Stimulated activated CD8-positive, alpha-beta memory T cell treated with anti-CD3 and anti-CD28 coated beads, Interleukin-7, amount 100 ng/mL, for 4 hours (primary cell): ENCODE results near the gene NAALADL2.
"Not testable (repeated sequence)": the region's sequence is repeated elsewhere in the genome, so short reads cannot be mapped to it uniquely, and the experiment has no call there.

Source experiments
- DNase-seq, 2 donors: peaks; one replicate each; pipeline ENCODE4 v3.0.0-alpha.2; 2020; ENCODE audit warnings: low read depth in 2 of 2

The NAALADL2 gene

GRCh38 chr3:175746308-175746707, 887.2 kb downstream of the NAALADL2 start:
- no peak for DNase-seq

- DNase-seq = no peak
Measured at GRCh38 chr3:175748087-175748730, 889.1 kb downstream of the NAALADL2 start.

GRCh38 chr3:175749981-175750380, 890.8 kb downstream of the NAALADL2 start:
- no peak for DNase-seq

GRCh38 chr3:175751089-175751488, 892.0 kb downstream of the NAALADL2 start:
- no peak for DNase-seq

GRCh38 chr3:175763948-175764347, 904.8 kb downstream of the NAALADL2 start:
- no peak for DNase-seq

GRCh38 chr3:175764722-175765121, 905.6 kb downstream of the NAALADL2 start:
- no peak for DNase-seq

GRCh38 chr3:175770426-175770825, 911.3 kb downstream of the NAALADL2 start:
- no peak for DNase-seq

GRCh38 chr3:175777495-175777894, 918.4 kb downstream of the NAALADL2 start:
- DNase-seq = no peak

- DNase-seq = no peak
Measured at GRCh38 chr3:175777965-175778364, 918.8 kb downstream of the NAALADL2 start.

GRCh38 chr3:175778994-175779393, 919.9 kb downstream of the NAALADL2 start:
- no peak for DNase-seq

- DNase-seq = not testable (repeated sequence)
Measured at GRCh38 chr3:175787109-175787508, 928.0 kb downstream of the NAALADL2 start.

- DNase-seq = no peak
Measured at GRCh38 chr3:175792245-175792644, 933.1 kb downstream of the NAALADL2 start.

- DNase-seq = no peak
Measured at GRCh38 chr3:175798326-175798725, 939.2 kb downstream of the NAALADL2 start.

GRCh38 chr3:175805825-175806224, 946.7 kb downstream of the NAALADL2 start:
- no peak for DNase-seq

GRCh38 chr3:175807175-175807574, 948.0 kb downstream of the NAALADL2 start:
- DNase-seq = no peak

- DNase-seq = no peak
Measured at GRCh38 chr3:175818811-175819464, 959.8 kb downstream of the NAALADL2 start.

GRCh38 chr3:175822766-175823491, 963.8 kb downstream of the NAALADL2 start:
- DNase-seq = not testable (repeated sequence)

- DNase-seq = not testable (repeated sequence)
Measured at GRCh38 chr3:175825016-175825580, 966.0 kb downstream of the NAALADL2 start.

- DNase-seq = no peak
Measured at GRCh38 chr3:175826759-175827158, 967.6 kb downstream of the NAALADL2 start.

- DNase-seq = not testable (repeated sequence)
Measured at GRCh38 chr3:175829809-175830208, 970.7 kb downstream of the NAALADL2 start.

GRCh38 chr3:175835763-175836162, 976.6 kb downstream of the NAALADL2 start:
- DNase-seq = not testable (repeated sequence)

- DNase-seq = no peak
Measured at GRCh38 chr3:175836617-175837016, 977.5 kb downstream of the NAALADL2 start.
